H1 (cell line): ENCODE measurements around the gene NUPR1. TPM values are rescaled to one million over a fixed set of nuclear protein-coding genes. Genes with fewer than 3 reads are reported as not detected.

Experiments
- CREB1 ChIP-seq: IDR thresholded peaks from 2 replicates; pipeline ENCODE4 v1.6.1; 2012; ENCODE audit warnings: inconsistent platforms
- EGR1 ChIP-seq: IDR thresholded peaks from 2 replicates; pipeline ENCODE4 v1.6.1; 2011; ENCODE audit warnings: low read depth, low read length, borderline replicate concordance
- NRF1 ChIP-seq: IDR thresholded peaks from 2 replicates; pipeline ENCODE4 v1.6.1; 2011; ENCODE audit warnings: mild to moderate bottlenecking, low read depth, low read length, improper control_type of control experiment
- RFX5 ChIP-seq: IDR thresholded peaks from 2 replicates; pipeline ENCODE4 v1.6.1; 2011; ENCODE audit warnings: low read depth, low read length, improper control_type of control experiment, borderline replicate concordance
- RNF2 ChIP-seq: fragments of 200-900, 300-1000 bp; sonication (generic); IDR thresholded peaks from 2 replicates; pipeline ENCODE4 v1.7.1; 2016; ENCODE audit warnings: borderline replicate concordance, low read depth, mild to moderate bottlenecking, antibody characterized with exemption, low read length; ENCODE audit not compliant: poor library complexity, severe bottlenecking; ENCODE audit errors: missing control alignments
- SAP30 ChIP-seq: fragments of 300-600 bp; sonication (generic); IDR thresholded peaks from 2 replicates; pipeline ENCODE4 v1.7.1; 2012; ENCODE audit warnings: low read length, moderate library complexity, mild to moderate bottlenecking, inconsistent platforms; ENCODE audit not compliant: insufficient read depth, insufficient replicate concordance
- ZNF274 ChIP-seq: IDR thresholded peaks from 2 replicates; pipeline ENCODE4 v1.7.0; 2012; ENCODE audit warnings: low read length, borderline replicate concordance; ENCODE audit errors: extremely low read depth
- polyA plus RNA-seq, 7 experiments: library from polyadenylated mRNA; depleted of rRNA in 3 of 7; stranded (reverse) in 5 of 7; unstranded in 2 of 7; fragments of >200 nt in 5 of 7; fragments of 200-250 nt in 2 of 7; gene quantifications; 1 replicate in 5 of 7; 2 replicates in 1 of 7; 4 replicates in 1 of 7; pipeline versions ENCODE4 v1.2.1 to v1.2.3, GENCODE V29; 2011 to 2013; ENCODE audit warnings: missing spikeins in 2 of 7, mixed read lengths in 2 of 7
- total RNA-seq: library from RNA; stranded (reverse); fragmentation: NEBNext Ultra II Directional; extraction: Animal tissue kit (Norgen Biotek cat#: 25700); gene quantifications from 2 replicates; pipeline ENCODE4 v1.2.1, GENCODE V29; 2021

The NUPR1 gene
- total and polyA plus RNA-seq, 2 of the 8 experiments (the other 6 are each of a cell fraction or from before 2014, with no cell fraction given), result 0.17 to 0.20 TPM

DNA sequence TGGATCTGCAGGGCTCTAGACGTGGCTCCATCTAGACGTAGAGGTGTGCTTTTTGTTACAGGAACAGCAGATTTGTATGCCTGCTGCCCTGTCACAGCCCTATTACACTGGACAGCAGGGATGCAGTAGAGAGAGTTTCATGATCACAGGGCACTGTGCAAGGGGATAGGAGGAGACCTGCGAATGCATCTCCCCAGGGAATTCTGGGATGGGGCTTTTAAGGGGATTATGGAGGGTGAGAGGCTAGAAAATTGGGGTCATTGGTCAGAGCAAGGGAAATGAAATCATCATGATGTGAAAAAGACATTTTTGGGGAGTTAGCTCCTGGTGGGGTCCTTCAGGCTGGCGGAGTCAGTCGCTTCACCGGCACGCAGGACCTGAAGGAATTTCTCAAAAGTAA lies 3.9 kb upstream of the NUPR1 start (continued):
- no peak for TF ChIP-seq EGR1
- no peak for TF ChIP-seq NRF1
- no peak for TF ChIP-seq RNF2
- TF ChIP-seq SAP30, result no peak
- no peak for TF ChIP-seq CREB1
- no peak for TF ChIP-seq RFX5
- TF ChIP-seq ZNF274, result no peak
